Caco-2 (cell line): ENCODE measurements around the gene CLASRP. TPM values are rescaled to one million over a fixed set of nuclear protein-coding genes. Genes with fewer than 3 reads are reported as not detected.

Source experiments
- BruUV-seq: library from RNA; stranded (reverse); fragments of 400-500 nt; replicated peaks from 2 replicates; lab custom pipeline; 2021; lab: Mats Ljungman, UMichigan
- CTCF ChIA-PET: fragments of 300-600 bp; sonication (Branson Sonifier 250); formaldehyde crosslinking; loops from one replicate; lab custom pipeline; 2022; ENCODE audit warnings: antibody characterized with exemption; lab: Charles Lee
- POLR2A ChIA-PET: fragments of 300-600 bp; sonication (Branson Sonifier 250); formaldehyde crosslinking; loops from one replicate; lab custom pipeline; 2022; ENCODE audit warnings: antibody characterized with exemption; lab: Charles Lee
- DNase-seq, 2 experiments: peaks; one replicate each; pipeline versions ENCODE4 v3.0.0 to v3.0.0-alpha.2; 2020 to 2022
- H3K27me3 ChIP-seq: replicated peaks from 2 replicates; pipeline ENCODE4 v1.6.0; 2011; ENCODE audit warnings: low read length; ENCODE audit not compliant: control insufficient read depth, insufficient read depth
- H3K36me3 ChIP-seq: 2 replicates; pipeline ENCODE4 v1.5.1; 2011; ENCODE audit warnings: low read length; ENCODE audit not compliant: control insufficient read depth, insufficient read depth
- H3K4me1 ChIP-seq: fragments of 250-450 bp; sonication (Bioruptor Pico); 2 replicates; pipeline ENCODE4 v1.5.1; 2020; ENCODE audit warnings: mild to moderate bottlenecking
- H3K4me3 ChIP-seq: 2 replicates; pipeline ENCODE4 v1.5.1; 2011; ENCODE audit warnings: low read depth, mild to moderate bottlenecking, control low read depth, low read length
- H3K9me3 ChIP-seq: fragments of 250-450 bp; sonication (Bioruptor Pico); 2 replicates; pipeline ENCODE4 v1.5.1; 2020; ENCODE audit warnings: mild to moderate bottlenecking, moderate library complexity
- H3K27ac Mint-ChIP-seq: one replicate; pipeline ENCODE4 v1.8.0; 2022; ENCODE audit warnings: mixed read lengths; ENCODE audit not compliant: unreplicated experiment
- H3K27me3 Mint-ChIP-seq: one replicate; pipeline ENCODE4 v1.8.0; 2022; ENCODE audit warnings: mixed read lengths; ENCODE audit not compliant: insufficient read depth, unreplicated experiment
- H3K36me3 Mint-ChIP-seq: one replicate; pipeline ENCODE4 v1.8.0; 2022; ENCODE audit warnings: mild to moderate bottlenecking, mixed read lengths; ENCODE audit not compliant: insufficient read depth, unreplicated experiment
- H3K4me1 Mint-ChIP-seq: one replicate; pipeline ENCODE4 v1.8.0; 2022; ENCODE audit warnings: low read depth, mixed read lengths; ENCODE audit not compliant: unreplicated experiment
- H3K4me3 Mint-ChIP-seq: one replicate; pipeline ENCODE4 v1.8.0; 2022; ENCODE audit warnings: mild to moderate bottlenecking, moderate library complexity, mixed read lengths; ENCODE audit not compliant: unreplicated experiment
- H3K9me3 Mint-ChIP-seq: one replicate; pipeline ENCODE4 v1.8.0; 2022; ENCODE audit warnings: mixed read lengths; ENCODE audit not compliant: unreplicated experiment
- CTCF ChIP-seq, 2 experiments: fragments of 200-600 bp in 1 of 2; IDR thresholded peaks; 1 replicate in 1 of 2; 2 replicates in 1 of 2; pipeline versions ENCODE4 v1.5.1 to v1.8.0; 2011 to 2022; ENCODE audit warnings: antibody characterized with exemption in 1 of 2, control low read depth in 1 of 2, inconsistent platforms in 1 of 2, low read depth in 1 of 2, low read length in 1 of 2, mild to moderate bottlenecking in 1 of 2, moderate library complexity in 1 of 2; ENCODE audit not compliant: insufficient read depth in 1 of 2, severe bottlenecking in 1 of 2, unreplicated experiment in 1 of 2
- intact Hi-C: fragments of 100-400 bp; cut with micrococcal nuclease; formaldehyde crosslinking; loops from one replicate; pipeline ENCODE4 v1.10.0; 2022; ENCODE audit not compliant: unreplicated experiment
- total RNA-seq: library from RNA; stranded (reverse); gene quantifications from 2 replicates; pipeline ENCODE4 v1.2.3, GENCODE V29; 2022

Gene CLASRP
- total RNA-seq, 1 experiment from 2014 or later = 104 TPM

- peaks cover 24% of the 10 kb centered on the region for H3K4me1 ChIP-seq
- no TSS peak for BruUV-seq
- intact Hi-C loops = no loop called here
- DNase-seq = peak; percentile 59 to 68
- TF ChIP-seq CTCF (IDR thresholded peaks at IDR 0.05; ENCODE audit: insufficient read depth in 1 of 2, low read depth in 1 of 2, low read length in 1 of 2, severe bottlenecking in 1 of 2, unreplicated experiment in 1 of 2) = no peak
- no peaks in the 10 kb centered on the region for H3K27me3 ChIP-seq
- H3K4me3 Mint-ChIP-seq = no peak overlapping the region
- ChIA-PET POLR2A (interaction anchor here (0.6 to 1.4 kb wide), 3 partner anchors 21 to 91 kb away, joined by 3 to 4 read pairs (median 3); partner anchors contain the start of gene PPP1R37), CTCF (no interaction called here)
- H3K9me3 Mint-ChIP-seq = no peaks in the 10 kb centered on the region
- H3K27me3 Mint-ChIP-seq = no peaks in the 10 kb centered on the region
- no peaks in the 10 kb centered on the region for H3K9me3 ChIP-seq
- H3K27ac Mint-ChIP-seq = peak overlapping the region; percentile 45
- peaks cover 20% of the 10 kb centered on the region for H3K4me1 Mint-ChIP-seq
- no peak overlapping the region for H3K4me3 ChIP-seq
- no peaks in the 10 kb centered on the region for H3K36me3 ChIP-seq
- H3K36me3 Mint-ChIP-seq = peaks cover 14% of the 10 kb centered on the region
These were observed 74.8 kb downstream of the CLASRP start for GRCh38 chr19:45113628-45114027.

DNA sequence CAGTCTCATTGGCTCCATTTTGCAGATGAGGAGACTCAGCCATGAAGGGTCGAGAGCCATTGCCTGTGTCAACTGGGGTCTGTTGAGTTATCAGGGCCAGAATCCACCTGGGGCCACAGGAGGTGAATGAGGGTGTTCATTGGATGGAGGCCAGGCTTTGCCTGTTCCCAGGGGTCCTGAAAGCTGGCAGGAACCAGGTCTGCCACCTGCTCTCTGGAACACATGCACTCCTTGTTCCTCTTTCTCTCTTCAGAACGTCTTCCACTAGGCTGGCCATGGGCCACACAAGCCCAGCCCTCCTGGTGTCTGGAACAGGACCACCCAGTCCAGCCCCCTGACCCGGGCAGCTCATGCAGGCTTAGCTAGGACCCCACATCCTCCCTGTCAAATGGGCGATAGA lies 75.3 kb downstream of the CLASRP start:
- Mint-ChIP-seq H3K9me3 (no peaks in the 10 kb centered on the region), H3K27me3 (no peaks in the 10 kb centered on the region), H3K4me3 (no peak overlapping the region), H3K36me3 (peaks cover 11% of the 10 kb centered on the region), H3K27ac (peak overlapping the region; percentile 45), H3K4me1 (peaks cover 20% of the 10 kb centered on the region)
- H3K27me3 ChIP-seq = no peaks in the 10 kb centered on the region
- H3K4me1 ChIP-seq = peaks cover 24% of the 10 kb centered on the region
- POLR2A ChIA-PET = interaction anchor here (0.8 to 1.4 kb wide), 2 partner anchors 21 to 23 kb away, joined by 3 to 4 read pairs; partner anchors contain the start of gene PPP1R37
- CTCF ChIA-PET = no interaction called here
- no peak for DNase-seq
- TF ChIP-seq CTCF (IDR thresholded peaks at IDR 0.05; ENCODE audit: insufficient read depth in 1 of 2, low read depth in 1 of 2, low read length in 1 of 2, severe bottlenecking in 1 of 2, unreplicated experiment in 1 of 2) = no peak
- no peaks in the 10 kb centered on the region for H3K9me3 ChIP-seq
- no peaks in the 10 kb centered on the region for H3K36me3 ChIP-seq
- no TSS peak for BruUV-seq
- intact Hi-C loops = no loop called here
- no peak overlapping the region for H3K4me3 ChIP-seq

DNA sequence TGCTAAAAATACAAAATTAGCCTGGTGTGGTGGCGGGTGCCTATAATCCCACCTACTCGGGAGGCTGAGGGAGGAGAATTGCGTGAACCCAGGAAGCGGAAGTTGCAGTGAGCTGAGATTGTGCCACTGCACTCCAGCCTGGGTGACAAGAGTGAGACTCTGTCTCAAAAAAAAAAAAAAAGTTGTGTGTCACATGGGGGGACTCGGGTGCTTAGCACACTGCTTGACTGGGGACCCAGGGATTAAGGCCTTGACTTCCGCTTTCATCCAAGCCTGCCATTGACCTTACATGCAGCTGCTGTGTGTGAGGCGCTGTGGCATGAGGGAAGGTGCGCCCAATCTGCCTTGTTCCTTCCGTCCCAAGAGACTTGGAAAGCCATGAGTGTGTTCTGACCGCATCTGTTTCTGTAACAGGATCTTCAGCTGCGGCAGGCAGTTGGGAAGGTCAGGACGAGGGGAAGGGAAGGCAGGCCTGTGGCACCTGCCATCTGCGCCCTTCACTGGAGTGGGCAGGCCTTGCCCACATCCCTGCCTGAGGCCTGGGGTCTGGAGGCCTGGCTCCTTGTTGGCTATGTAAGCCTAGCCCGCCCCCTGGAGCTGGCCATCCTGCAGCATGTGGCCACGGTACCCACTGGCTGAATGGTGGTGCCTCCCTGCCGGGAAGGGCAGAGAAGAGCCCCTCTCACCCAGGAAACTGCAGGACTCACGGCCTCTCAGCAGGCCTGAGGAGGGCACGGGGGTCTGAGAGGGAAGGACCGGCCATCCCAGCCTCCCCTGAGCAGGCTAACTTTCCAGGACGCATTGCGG lies 77.2 kb downstream of the CLASRP start:
- H3K4me1 ChIP-seq = peaks cover 24% of the 10 kb centered on the region
- H3K4me3 ChIP-seq = no peak overlapping the region
- CTCF ChIA-PET = no interaction called here
- POLR2A ChIA-PET = no interaction called here
- no peak for TF ChIP-seq CTCF (IDR thresholded peaks at IDR 0.05; ENCODE audit: insufficient read depth in 1 of 2, low read depth in 1 of 2, low read length in 1 of 2, severe bottlenecking in 1 of 2, unreplicated experiment in 1 of 2)
- H3K27me3 ChIP-seq = no peaks in the 10 kb centered on the region
- Mint-ChIP-seq H3K4me1 (peaks cover 24% of the 10 kb centered on the region), H3K27ac (no peak overlapping the region), H3K36me3 (peaks cover 6% of the 10 kb centered on the region), H3K9me3 (no peaks in the 10 kb centered on the region), H3K4me3 (no peak overlapping the region), H3K27me3 (no peaks in the 10 kb centered on the region)
- BruUV-seq = no TSS peak
- H3K9me3 ChIP-seq = no peaks in the 10 kb centered on the region
- intact Hi-C loops = no loop called here
- H3K36me3 ChIP-seq = no peaks in the 10 kb centered on the region
- DNase-seq = no peak
